Upper lobe of left lung (tissue), 6 donors: Measurements from ENCODE around the gene ETV3L. TPM values are rescaled to one million over a fixed set of nuclear protein-coding genes. Genes with fewer than 3 reads are reported as not detected.

ENCODE experiments used
- ATAC-seq, 2 donors: fragments of 200-7000 bp; cut with Tn5 transposase; one replicate each; pipeline ENCODE4 v1.9.1; 2022; ENCODE audit warnings: mild to moderate bottlenecking in 2 of 2, moderate library complexity in 2 of 2; ENCODE audit not compliant: low FRiP score in 2 of 2
- DNase-seq, 2 donors: peaks; one replicate each; pipeline ENCODE4 v3.0.0-alpha.2; 2019 to 2020
- H3K27ac ChIP-seq, 4 donors: fragments of 200-600 bp; sonication (generic); one replicate each; pipeline ENCODE4 v1.5.1; 2016 to 2019
- H3K27me3 ChIP-seq, 4 donors: fragments of 200-600 bp; sonication (generic); one replicate each; pipeline ENCODE4 v1.5.1; 2017 to 2019
- H3K36me3 ChIP-seq, 4 donors: fragments of 200-600 bp; sonication (generic); one replicate each; pipeline ENCODE4 v1.5.1; 2016 to 2019
- H3K4me1 ChIP-seq, 4 donors: fragments of 200-600 bp; sonication (generic); one replicate each; pipeline ENCODE4 v1.5.1; 2018 to 2019
- H3K4me3 ChIP-seq, 4 donors: fragments of 200-600 bp; sonication (generic); one replicate each; pipeline ENCODE4 v1.5.1; 2017 to 2019; ENCODE audit warnings: mild to moderate bottlenecking in 2 of 4, moderate library complexity in 1 of 4
- H3K9me3 ChIP-seq, 4 donors: fragments of 200-600 bp; sonication (generic); one replicate each; pipeline ENCODE4 v1.5.1; 2018 to 2019
- EP300 ChIP-seq, 4 donors: sonication (generic); formaldehyde crosslinking; IDR thresholded peaks; one replicate each; pipeline ENCODE4 v1.5.1; 2017; ENCODE audit warnings: antibody characterized with exemption in 4 of 4, control low read depth in 2 of 4
- POLR2A ChIP-seq, 4 donors: fragments of 450-650 bp; IDR thresholded peaks; one replicate each; pipeline ENCODE4 v1.5.1; 2016 to 2017; ENCODE audit warnings: antibody characterized with exemption in 4 of 4, mild to moderate bottlenecking in 2 of 4
- POLR2AphosphoS5 ChIP-seq, 2 donors: sonication (generic); formaldehyde crosslinking; IDR thresholded peaks; one replicate each; pipeline ENCODE4 v1.5.1; 2017; ENCODE audit warnings: antibody characterized with exemption in 2 of 2
- WGBS, 2 donors: methylation state at CpG; one replicate each; pipeline ENCODE4 v1.1.5; 2017 to 2018; 5-methylcytosine and 5-hydroxymethylcytosine counted together
- total RNA-seq, 6 donors: library from RNA; depleted of rRNA in 4 of 6; stranded (reverse); fragments of >200 nt in 4 of 6; gene quantifications; one replicate each; pipeline versions ENCODE4 v1.1.0 to v1.2.1, GENCODE V29; 2016 to 2021
- TF ChIP-seq, protein P1 (sequence below), 6 experiments: fragments of 450-650 bp in 4 of 6; fragments of 200-600 bp in 2 of 6; sonication (generic) in 2 of 6; IDR thresholded peaks; one replicate each; pipeline ENCODE4 v1.5.1; 2016 to 2019; ENCODE audit warnings: antibody characterized with exemption in 6 of 6
- donor health status: DM: no; HTN: no; CAD: no; lungs with moderate emphysema.
- donor health status: DM: no; HTN: yes; CAD: no; lungs with severe emphysema.

ETV3L gene
- total RNA-seq, 6 donors from 2014 or later = not detected

DNA sequence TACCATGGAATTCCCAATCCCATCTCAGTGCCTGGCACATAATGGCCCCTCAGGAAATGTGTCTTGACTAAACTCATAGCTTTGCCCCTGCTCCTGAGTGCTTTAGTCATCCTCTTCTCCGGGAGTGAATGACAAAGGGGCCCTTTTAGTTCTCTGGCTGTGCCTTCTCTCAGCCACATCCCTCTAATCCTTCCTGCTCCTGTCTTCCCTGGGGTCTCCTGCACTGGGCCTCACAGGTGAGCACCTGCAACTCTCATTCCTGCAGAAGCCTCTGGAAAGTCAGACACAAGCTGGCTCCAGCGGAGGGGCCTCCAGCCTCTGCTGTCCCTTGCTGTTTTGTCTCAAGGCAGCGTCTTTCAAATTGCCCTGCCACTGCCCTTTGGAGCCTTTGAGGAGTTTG, 14.0 kb upstream of the ETV3L start:
- 76 to 86% methylated on average over 3 of the region's 3 CpGs for WGBS, 2 donors
- DNase-seq = no peak
- Histone ChIP-seq H3K4me3 (no peak overlapping the region), H3K36me3 (no peaks in the 10 kb centered on the region), H3K27ac (no peak overlapping the region), H3K9me3 (no peaks in the 10 kb centered on the region), H3K27me3 (no peaks in the 10 kb centered on the region), H3K4me1 (peaks cover 0 to 6% (median 1%) of the 10 kb centered on the region in 4 donors)
- TF ChIP-seq POLR2A (IDR thresholded peaks at IDR 0.05) (no peak), POLR2AphosphoS5 (IDR thresholded peaks at IDR 0.05) (no peak), EP300 (IDR thresholded peaks at IDR 0.05) (no peak)
- TF ChIP-seq, protein P1, sequence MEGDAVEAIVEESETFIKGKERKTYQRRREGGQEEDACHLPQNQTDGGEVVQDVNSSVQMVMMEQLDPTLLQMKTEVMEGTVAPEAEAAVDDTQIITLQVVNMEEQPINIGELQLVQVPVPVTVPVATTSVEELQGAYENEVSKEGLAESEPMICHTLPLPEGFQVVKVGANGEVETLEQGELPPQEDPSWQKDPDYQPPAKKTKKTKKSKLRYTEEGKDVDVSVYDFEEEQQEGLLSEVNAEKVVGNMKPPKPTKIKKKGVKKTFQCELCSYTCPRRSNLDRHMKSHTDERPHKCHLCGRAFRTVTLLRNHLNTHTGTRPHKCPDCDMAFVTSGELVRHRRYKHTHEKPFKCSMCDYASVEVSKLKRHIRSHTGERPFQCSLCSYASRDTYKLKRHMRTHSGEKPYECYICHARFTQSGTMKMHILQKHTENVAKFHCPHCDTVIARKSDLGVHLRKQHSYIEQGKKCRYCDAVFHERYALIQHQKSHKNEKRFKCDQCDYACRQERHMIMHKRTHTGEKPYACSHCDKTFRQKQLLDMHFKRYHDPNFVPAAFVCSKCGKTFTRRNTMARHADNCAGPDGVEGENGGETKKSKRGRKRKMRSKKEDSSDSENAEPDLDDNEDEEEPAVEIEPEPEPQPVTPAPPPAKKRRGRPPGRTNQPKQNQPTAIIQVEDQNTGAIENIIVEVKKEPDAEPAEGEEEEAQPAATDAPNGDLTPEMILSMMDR (IDR thresholded peaks at IDR 0.05) = no peak
- ATAC-seq = no peak

DNA sequence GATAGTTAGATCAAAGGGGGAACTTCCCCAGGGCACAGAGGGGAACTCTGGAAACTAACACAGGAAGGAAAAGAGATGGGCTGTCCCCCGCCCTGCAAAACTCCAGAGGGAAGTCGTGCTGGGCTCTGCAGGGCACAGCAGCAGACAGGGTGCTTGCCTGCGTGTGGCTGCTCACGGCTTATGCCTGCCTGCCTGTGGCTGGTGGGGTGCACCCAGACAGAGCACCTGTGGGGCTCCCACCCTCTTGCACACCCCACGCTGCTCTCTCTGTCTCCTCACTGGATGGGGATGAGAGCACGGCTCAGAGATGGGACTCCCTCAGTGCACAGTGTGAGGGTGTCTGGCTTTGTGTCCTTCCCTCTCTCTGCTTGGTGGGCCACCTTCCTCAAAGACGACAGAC, 13.5 kb upstream of the ETV3L start:
- 39 to 52% methylated on average over 4 to 6 of the region's 7 CpGs for WGBS, 2 donors
- TF ChIP-seq EP300 (IDR thresholded peaks at IDR 0.05) = no peak
- no peak for TF ChIP-seq POLR2AphosphoS5 (IDR thresholded peaks at IDR 0.05)
- no peak for TF ChIP-seq POLR2A (IDR thresholded peaks at IDR 0.05)
- TF ChIP-seq, protein P1 (IDR thresholded peaks at IDR 0.05) = no peak
- Histone ChIP-seq H3K9me3 (no peaks in the 10 kb centered on the region), H3K27ac (no peak overlapping the region), H3K36me3 (no peaks in the 10 kb centered on the region), H3K4me3 (no peak overlapping the region), H3K27me3 (no peaks in the 10 kb centered on the region), H3K4me1 (peaks cover 0 to 6% (median 1%) of the 10 kb centered on the region in 4 donors)
- ATAC-seq = peak in 1 of 2 donors; percentile 54
- no peak for DNase-seq

DNA sequence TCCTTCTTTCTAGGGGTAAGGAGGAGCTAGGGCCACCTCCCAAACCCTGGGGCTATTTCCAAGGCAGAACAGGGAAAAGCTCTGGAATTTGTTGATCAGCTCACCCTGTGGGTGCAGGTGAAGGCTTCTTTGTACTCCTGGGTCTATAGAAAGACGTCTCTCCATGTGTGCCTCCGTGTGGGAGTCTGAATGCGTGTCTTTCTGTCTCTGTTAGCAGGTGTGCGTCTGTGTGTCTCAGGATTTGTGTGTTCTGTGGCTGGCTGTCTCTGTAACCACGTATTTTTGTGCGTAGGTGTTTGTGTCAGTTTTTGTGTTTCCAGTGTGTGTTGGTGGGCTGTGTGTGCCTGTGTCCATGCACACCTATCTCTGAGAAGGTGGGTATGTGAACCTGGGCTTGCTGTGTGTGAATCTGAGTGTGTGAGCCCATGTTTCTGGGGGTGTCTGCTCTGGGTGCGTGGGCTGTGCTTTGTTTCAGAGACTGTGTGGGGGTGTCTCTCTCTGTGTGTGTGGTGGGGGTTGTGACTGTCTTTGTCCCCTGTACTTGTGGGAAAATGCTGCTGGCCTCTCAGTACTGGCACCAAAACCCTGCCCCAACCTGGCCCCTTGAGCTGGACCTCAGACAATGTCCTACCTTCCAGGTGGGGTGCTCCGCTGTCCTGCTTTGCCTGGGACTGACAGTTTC, 12.7 kb upstream of the ETV3L start:
- Histone ChIP-seq H3K4me1 (peaks cover 0 to 6% (median 1%) of the 10 kb centered on the region in 4 donors), H3K27ac (no peak overlapping the region), H3K36me3 (no peaks in the 10 kb centered on the region), H3K9me3 (no peaks in the 10 kb centered on the region), H3K27me3 (peaks cover 0 to 7% (median 0%) of the 10 kb centered on the region in 4 donors), H3K4me3 (no peak overlapping the region)
- DNase-seq (no peak), ATAC-seq (no peak)
- TF ChIP-seq EP300 (IDR thresholded peaks at IDR 0.05) = no peak
- TF ChIP-seq POLR2AphosphoS5 (IDR thresholded peaks at IDR 0.05) = no peak
- no peak for TF ChIP-seq POLR2A (IDR thresholded peaks at IDR 0.05)
- 88 to 93% methylated on average over 8 of the region's 8 CpGs for WGBS, 2 donors

DNA sequence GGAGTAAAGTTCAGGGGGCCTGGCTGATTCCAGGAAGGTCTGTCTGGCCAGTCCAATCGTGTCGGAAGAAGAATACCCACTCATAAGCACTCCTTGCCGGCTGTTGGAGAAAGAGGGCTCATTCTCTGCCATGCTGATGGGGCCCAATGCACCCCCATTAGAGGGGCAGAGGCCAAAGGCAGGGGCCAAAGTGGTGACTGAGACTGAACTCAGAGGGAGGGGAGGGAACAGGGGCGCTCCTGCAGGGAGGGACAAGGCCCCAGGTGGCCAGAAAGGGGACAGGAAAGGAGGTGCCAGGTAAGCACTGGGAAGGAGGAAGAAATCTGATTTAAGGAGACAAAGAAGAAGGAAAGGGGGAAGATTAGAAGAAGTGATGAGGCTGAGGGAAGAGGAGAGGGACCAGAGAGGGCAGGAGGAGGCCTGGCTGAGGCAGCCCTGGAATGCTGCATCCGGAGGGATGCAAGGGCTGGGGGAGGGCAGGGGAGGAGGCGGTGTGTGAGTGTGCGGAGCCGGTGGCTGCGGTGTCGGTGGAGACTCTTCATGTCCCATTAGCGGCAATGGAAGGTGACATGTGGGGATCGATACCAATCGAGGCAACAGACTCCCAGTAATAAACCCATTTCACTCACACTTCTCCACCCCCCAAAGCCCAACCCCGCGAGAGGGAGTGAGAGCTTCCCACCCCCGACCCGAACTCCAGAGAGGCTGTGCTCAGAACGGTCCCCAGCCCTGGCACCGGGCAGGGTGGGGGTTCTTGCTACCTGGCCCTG, 12.0 kb upstream of the ETV3L start:
- Histone ChIP-seq H3K4me1 (peaks cover 0 to 6% (median 3%) of the 10 kb centered on the region in 4 donors), H3K27me3 (peaks cover 0 to 7% (median 0%) of the 10 kb centered on the region in 4 donors), H3K4me3 (no peak overlapping the region), H3K9me3 (no peaks in the 10 kb centered on the region), H3K27ac (no peak overlapping the region), H3K36me3 (no peaks in the 10 kb centered on the region)
- WGBS, 2 donors = 73 to 89% methylated on average over 19 of the region's 19 CpGs
- DNase-seq (no peak), ATAC-seq (no peak)
- TF ChIP-seq, protein P1 (IDR thresholded peaks at IDR 0.05) = no peak

DNA sequence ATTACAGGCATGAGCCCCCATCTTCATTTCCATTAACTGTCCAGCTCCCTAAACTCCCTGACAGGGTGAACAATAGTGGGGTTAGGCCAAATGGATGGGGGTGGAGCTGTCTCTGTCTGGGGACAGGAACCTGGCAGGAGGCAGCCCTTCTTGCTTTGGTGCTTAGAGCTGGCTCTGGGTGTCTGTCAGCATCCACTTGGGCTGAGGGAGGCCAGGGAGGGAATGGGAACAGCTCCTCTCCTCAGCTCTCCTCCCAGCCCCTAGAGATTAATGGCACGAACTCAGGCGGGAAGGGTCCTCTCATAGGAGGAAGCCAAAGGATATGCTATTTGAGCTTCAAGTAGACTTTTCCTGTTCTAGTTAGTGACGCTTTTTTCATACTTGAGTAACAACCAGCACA, 11.1 kb upstream of the ETV3L start:
- 69 to 84% methylated on average over 3 of the region's 3 CpGs for WGBS, 2 donors
- Histone ChIP-seq H3K27ac (no peak overlapping the region), H3K27me3 (peaks cover 0 to 7% (median 0%) of the 10 kb centered on the region in 4 donors), H3K36me3 (no peaks in the 10 kb centered on the region), H3K4me3 (no peak overlapping the region), H3K4me1 (peaks cover 0 to 6% (median 3%) of the 10 kb centered on the region in 4 donors), H3K9me3 (no peaks in the 10 kb centered on the region)
- no peak for DNase-seq
- TF ChIP-seq POLR2AphosphoS5 (IDR thresholded peaks at IDR 0.05) (no peak), POLR2A (IDR thresholded peaks at IDR 0.05) (no peak), EP300 (IDR thresholded peaks at IDR 0.05) (no peak)
- TF ChIP-seq, protein P1 (IDR thresholded peaks at IDR 0.05) = no peak
- no peak for ATAC-seq
